ENCODE measurements around the gene OR10D3. TPM values are rescaled to one million over a fixed set of nuclear protein-coding genes. Genes with fewer than 3 reads are reported as not detected.

Gene OR10D3
- total and polyA plus RNA-seq, 4 donors = not detected

DNA sequence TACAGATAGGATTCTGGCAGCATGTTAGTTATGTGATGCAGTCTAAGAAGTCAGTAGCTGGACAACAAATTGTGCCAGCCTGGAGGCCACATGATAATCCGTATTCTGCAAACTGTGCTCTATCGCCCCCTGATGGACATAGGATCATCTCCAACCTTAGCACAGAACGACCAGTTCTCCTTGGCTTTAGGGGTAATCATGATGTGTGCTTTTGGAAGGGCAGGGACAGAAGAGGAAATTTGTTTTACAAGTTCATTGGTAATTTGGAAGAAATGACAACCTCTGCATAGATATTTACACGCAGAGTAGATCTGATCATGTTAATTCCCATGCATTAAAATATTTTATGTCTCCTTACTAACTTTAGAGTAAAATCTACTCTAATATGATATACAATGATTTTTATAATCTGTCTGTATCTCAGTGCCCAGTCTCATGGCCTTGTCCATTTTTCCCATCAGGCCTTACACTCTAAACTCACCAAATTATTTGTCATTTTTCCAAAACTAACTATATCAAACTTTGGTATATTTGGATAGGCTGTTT is 12.1 kb downstream of the OR10D3 start (continued):
- peak; percentile 69 to 83 for TF ChIP-seq RAD21 (IDR thresholded peaks at IDR 0.05)
- no peak for TF ChIP-seq SP1 (IDR thresholded peaks at IDR 0.05)
- no peak for TF ChIP-seq HNF4A (conservative IDR thresholded peaks at IDR 0.05)
- TF ChIP-seq JUND (IDR thresholded peaks at IDR 0.05) = no peak
- TF ChIP-seq FOXA1 (IDR thresholded peaks at IDR 0.05) = no peak

DNA sequence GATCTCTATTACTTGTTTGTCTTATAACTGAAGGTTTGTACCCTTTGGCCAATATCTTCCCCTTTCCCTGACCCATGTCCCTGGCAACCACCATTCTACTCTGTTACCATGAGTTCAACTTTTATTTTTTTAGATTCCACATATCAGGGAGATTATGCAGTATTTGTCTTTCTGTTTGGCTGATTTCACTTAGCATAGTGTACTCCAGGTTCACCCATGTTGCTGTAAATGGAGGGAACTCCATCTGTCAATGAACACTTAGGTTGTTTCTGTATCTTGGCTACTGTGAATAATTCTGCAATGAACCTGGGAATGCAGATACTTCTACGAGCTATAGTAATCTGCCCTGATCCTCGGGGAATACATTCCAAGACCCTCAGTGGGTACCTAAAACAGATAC is 14.9 kb downstream of the OR10D3 start:
- 68% methylated on average over 2 of the region's 2 CpGs for WGBS
- H3K4me3 ChIP-seq (ENCODE audit: low read depth in 1 of 3, low read length in 3 of 3) = no peak overlapping the region
- peaks cover 0 to 6% (median 1%) of the 10 kb centered on the region in 4 donors for H3K27me3 ChIP-seq (ENCODE audit: control insufficient read depth in 4 of 4, insufficient read depth in 4 of 4, low read length in 3 of 4)
- H3K27ac ChIP-seq (ENCODE audit: low read depth in 1 of 2, low read length in 2 of 2) = no peak overlapping the region
- no peaks in the 10 kb centered on the region for H3K36me3 ChIP-seq (ENCODE audit: control insufficient read depth in 4 of 4, insufficient read depth in 3 of 4, low read depth in 1 of 4, low read length in 3 of 4)
- H3K9ac ChIP-seq (ENCODE audit: low read depth in 1 of 2, low read length in 2 of 2) = no peak overlapping the region
- DNase-seq (ENCODE audit: low spot score) = no peak
- H3K4me1 ChIP-seq (ENCODE audit: control insufficient read depth in 4 of 4, insufficient read depth in 4 of 4, low read length in 3 of 4) = no peaks in the 10 kb centered on the region
- TF ChIP-seq, protein P1, sequence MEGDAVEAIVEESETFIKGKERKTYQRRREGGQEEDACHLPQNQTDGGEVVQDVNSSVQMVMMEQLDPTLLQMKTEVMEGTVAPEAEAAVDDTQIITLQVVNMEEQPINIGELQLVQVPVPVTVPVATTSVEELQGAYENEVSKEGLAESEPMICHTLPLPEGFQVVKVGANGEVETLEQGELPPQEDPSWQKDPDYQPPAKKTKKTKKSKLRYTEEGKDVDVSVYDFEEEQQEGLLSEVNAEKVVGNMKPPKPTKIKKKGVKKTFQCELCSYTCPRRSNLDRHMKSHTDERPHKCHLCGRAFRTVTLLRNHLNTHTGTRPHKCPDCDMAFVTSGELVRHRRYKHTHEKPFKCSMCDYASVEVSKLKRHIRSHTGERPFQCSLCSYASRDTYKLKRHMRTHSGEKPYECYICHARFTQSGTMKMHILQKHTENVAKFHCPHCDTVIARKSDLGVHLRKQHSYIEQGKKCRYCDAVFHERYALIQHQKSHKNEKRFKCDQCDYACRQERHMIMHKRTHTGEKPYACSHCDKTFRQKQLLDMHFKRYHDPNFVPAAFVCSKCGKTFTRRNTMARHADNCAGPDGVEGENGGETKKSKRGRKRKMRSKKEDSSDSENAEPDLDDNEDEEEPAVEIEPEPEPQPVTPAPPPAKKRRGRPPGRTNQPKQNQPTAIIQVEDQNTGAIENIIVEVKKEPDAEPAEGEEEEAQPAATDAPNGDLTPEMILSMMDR (IDR thresholded peaks at IDR 0.05; ENCODE audit: low read depth, low read length, missing input control) = no peak
- TF ChIP-seq ATF3 (IDR thresholded peaks at IDR 0.05) (no peak), GABPA (IDR thresholded peaks at IDR 0.05 in 1 of 2, conservative IDR thresholded peaks at IDR 0.05 in 1 of 2) (no peak), TAF1 (conservative IDR thresholded peaks at IDR 0.05) (no peak), RAD21 (IDR thresholded peaks at IDR 0.05) (no peak), SP1 (IDR thresholded peaks at IDR 0.05) (no peak), EGR1 (IDR thresholded peaks at IDR 0.05; ENCODE audit: low read depth in 2 of 2) (no peak), NR2F2 (IDR thresholded peaks at IDR 0.05) (no peak), FOXA2 (IDR thresholded peaks at IDR 0.05) (no peak), HNF4A (conservative IDR thresholded peaks at IDR 0.05) (no peak), MAX (IDR thresholded peaks at IDR 0.05) (no peak), JUND (IDR thresholded peaks at IDR 0.05) (no peak), RXRA (IDR thresholded peaks at IDR 0.05) (no peak), FOXA1 (IDR thresholded peaks at IDR 0.05) (no peak)
- TF ChIP-seq, protein P2, sequence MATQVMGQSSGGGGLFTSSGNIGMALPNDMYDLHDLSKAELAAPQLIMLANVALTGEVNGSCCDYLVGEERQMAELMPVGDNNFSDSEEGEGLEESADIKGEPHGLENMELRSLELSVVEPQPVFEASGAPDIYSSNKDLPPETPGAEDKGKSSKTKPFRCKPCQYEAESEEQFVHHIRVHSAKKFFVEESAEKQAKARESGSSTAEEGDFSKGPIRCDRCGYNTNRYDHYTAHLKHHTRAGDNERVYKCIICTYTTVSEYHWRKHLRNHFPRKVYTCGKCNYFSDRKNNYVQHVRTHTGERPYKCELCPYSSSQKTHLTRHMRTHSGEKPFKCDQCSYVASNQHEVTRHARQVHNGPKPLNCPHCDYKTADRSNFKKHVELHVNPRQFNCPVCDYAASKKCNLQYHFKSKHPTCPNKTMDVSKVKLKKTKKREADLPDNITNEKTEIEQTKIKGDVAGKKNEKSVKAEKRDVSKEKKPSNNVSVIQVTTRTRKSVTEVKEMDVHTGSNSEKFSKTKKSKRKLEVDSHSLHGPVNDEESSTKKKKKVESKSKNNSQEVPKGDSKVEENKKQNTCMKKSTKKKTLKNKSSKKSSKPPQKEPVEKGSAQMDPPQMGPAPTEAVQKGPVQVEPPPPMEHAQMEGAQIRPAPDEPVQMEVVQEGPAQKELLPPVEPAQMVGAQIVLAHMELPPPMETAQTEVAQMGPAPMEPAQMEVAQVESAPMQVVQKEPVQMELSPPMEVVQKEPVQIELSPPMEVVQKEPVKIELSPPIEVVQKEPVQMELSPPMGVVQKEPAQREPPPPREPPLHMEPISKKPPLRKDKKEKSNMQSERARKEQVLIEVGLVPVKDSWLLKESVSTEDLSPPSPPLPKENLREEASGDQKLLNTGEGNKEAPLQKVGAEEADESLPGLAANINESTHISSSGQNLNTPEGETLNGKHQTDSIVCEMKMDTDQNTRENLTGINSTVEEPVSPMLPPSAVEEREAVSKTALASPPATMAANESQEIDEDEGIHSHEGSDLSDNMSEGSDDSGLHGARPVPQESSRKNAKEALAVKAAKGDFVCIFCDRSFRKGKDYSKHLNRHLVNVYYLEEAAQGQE (IDR thresholded peaks at IDR 0.05) = no peak
- H3K9me3 ChIP-seq (ENCODE audit: control insufficient read depth in 4 of 4, low read length in 3 of 4) = no peaks in the 10 kb centered on the region

DNA sequence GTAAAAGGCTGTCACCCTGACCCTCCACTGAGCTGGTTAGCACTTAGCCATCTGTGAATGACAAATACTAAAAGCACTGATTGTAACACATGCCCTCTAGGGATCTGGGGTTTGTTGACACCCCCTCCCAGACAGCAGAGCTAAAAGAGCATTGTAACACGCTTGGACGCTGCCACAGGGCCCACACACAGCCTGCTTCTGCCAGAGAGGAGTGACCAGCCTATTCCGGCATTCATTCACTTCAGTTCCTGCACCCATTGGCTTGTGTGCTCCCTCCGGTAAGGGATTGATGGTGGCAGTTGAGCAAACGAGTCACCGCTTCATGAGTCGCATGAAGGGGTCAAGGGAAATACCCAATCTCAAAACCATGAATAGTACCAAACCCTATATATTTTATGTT is 15.8 kb downstream of the OR10D3 start:
- Histone ChIP-seq H3K27me3 (ENCODE audit: control insufficient read depth in 4 of 4, insufficient read depth in 4 of 4, low read length in 3 of 4) (peaks cover 0 to 6% (median 1%) of the 10 kb centered on the region in 4 donors), H3K4me1 (ENCODE audit: control insufficient read depth in 4 of 4, insufficient read depth in 4 of 4, low read length in 3 of 4) (no peaks in the 10 kb centered on the region), H3K36me3 (ENCODE audit: control insufficient read depth in 4 of 4, insufficient read depth in 3 of 4, low read depth in 1 of 4, low read length in 3 of 4) (no peaks in the 10 kb centered on the region), H3K27ac (ENCODE audit: low read depth in 1 of 2, low read length in 2 of 2) (no peak overlapping the region), H3K9me3 (ENCODE audit: control insufficient read depth in 4 of 4, low read length in 3 of 4) (no peaks in the 10 kb centered on the region), H3K4me3 (ENCODE audit: low read depth in 1 of 3, low read length in 3 of 3) (no peak overlapping the region), H3K9ac (ENCODE audit: low read depth in 1 of 2, low read length in 2 of 2) (no peak overlapping the region)
- TF ChIP-seq YY1 (IDR thresholded peaks at IDR 0.05) (no peak), ATF3 (IDR thresholded peaks at IDR 0.05) (no peak), HNF4A (conservative IDR thresholded peaks at IDR 0.05) (no peak), RAD21 (IDR thresholded peaks at IDR 0.05) (no peak), MAX (IDR thresholded peaks at IDR 0.05) (no peak), FOXA1 (IDR thresholded peaks at IDR 0.05) (no peak), RXRA (IDR thresholded peaks at IDR 0.05) (no peak), SP1 (IDR thresholded peaks at IDR 0.05) (no peak), FOXA2 (IDR thresholded peaks at IDR 0.05) (no peak), GABPA (IDR thresholded peaks at IDR 0.05 in 1 of 2, conservative IDR thresholded peaks at IDR 0.05 in 1 of 2) (no peak), HNF4G (IDR thresholded peaks at IDR 0.05) (no peak), TAF1 (conservative IDR thresholded peaks at IDR 0.05) (no peak)
- TF ChIP-seq, protein P1 (IDR thresholded peaks at IDR 0.05; ENCODE audit: low read depth, low read length, missing input control) = no peak
- TF ChIP-seq, protein P3, sequence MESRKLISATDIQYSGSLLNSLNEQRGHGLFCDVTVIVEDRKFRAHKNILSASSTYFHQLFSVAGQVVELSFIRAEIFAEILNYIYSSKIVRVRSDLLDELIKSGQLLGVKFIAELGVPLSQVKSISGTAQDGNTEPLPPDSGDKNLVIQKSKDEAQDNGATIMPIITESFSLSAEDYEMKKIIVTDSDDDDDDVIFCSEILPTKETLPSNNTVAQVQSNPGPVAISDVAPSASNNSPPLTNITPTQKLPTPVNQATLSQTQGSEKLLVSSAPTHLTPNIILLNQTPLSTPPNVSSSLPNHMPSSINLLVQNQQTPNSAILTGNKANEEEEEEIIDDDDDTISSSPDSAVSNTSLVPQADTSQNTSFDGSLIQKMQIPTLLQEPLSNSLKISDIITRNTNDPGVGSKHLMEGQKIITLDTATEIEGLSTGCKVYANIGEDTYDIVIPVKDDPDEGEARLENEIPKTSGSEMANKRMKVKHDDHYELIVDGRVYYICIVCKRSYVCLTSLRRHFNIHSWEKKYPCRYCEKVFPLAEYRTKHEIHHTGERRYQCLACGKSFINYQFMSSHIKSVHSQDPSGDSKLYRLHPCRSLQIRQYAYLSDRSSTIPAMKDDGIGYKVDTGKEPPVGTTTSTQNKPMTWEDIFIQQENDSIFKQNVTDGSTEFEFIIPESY (IDR thresholded peaks at IDR 0.05) = no peak
- 90% methylated on average over 7 of the region's 7 CpGs for WGBS
- DNase-seq (ENCODE audit: low spot score) = no peak

All from liver (tissue), 9 donors.